ENCODE data around the gene CMSS1. TPM values are rescaled to one million over a fixed set of nuclear protein-coding genes. Genes with fewer than 3 reads are reported as not detected.

CMSS1 gene
- total RNA-seq, 1 donor from 2014 or later: 41.9 TPM

- DNase-seq (ENCODE audit: low spot score): no peak
These were observed 289.0 kb downstream of the CMSS1 start for GRCh38 chr3:100106531-100107141.

GRCh38 chr3:100107221-100107814 lies 289.7 kb downstream of the CMSS1 start:
- no peak for DNase-seq (ENCODE audit: low spot score)

DNA sequence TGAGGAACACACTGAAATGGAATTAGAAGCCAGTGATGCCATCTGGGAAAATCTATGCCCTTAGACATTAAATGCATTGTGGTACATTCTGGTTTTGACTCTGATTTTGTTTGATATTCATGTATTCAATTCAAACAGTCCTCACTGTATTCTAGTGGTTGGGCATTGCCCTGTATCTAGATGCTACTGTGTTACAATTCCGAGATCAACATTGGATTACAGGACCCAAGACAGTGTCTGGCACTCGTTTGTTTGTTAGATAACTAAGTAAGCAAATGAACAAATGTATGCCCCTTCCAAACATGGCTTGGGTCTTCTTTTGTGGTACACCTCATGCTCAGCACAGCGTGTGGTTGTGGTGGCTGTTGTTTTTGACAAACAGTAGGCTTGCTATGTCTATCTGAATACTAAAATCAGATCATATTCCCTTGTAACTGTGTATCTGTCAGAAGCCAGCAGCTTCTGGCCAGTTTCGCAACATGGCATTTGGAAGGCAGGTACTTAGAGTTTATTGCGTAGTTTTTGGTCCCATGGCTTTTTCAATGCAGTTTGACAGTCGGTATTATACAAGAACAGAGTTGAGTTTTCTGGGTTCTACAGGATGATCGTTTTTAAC lies 290.9 kb downstream of the CMSS1 start:
- no peak for DNase-seq (ENCODE audit: low spot score)

GRCh38 chr3:100110162-100110561 lies 292.5 kb downstream of the CMSS1 start:
- no peak for DNase-seq (ENCODE audit: low spot score)

- DNase-seq (ENCODE audit: low spot score): no peak
These were observed 294.1 kb downstream of the CMSS1 start for GRCh38 chr3:100111728-100112127.

- no peak for DNase-seq (ENCODE audit: low spot score)
These were observed 296.2 kb downstream of the CMSS1 start for GRCh38 chr3:100113723-100114412.

- DNase-seq (ENCODE audit: low spot score): no peak
These were observed 296.9 kb downstream of the CMSS1 start, which contains the start of gene FILIP1L for GRCh38 chr3:100114413-100115030. Gene FILIP1L, minus strand, starts transcription at chr3:100114501.

DNA sequence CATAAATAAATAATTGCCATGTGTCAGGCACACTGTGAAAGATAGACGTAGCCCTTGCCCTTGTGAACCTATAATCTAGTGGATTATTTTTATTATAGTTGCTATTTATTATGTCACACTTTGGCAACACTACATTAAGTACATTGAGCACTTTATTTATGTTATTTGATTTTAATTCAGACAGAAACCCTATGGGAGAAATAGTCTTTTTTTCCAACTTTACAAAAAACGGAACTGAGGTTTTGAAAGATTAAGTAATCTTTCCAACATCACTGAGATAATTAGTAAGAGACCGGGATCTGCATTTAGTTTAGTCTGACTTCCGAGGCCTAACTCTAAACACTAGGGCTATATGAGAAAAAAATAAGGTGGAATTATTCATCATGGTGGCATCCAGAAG lies 299.4 kb downstream of the CMSS1 start:
- DNase-seq (ENCODE audit: low spot score): no peak

DNA sequence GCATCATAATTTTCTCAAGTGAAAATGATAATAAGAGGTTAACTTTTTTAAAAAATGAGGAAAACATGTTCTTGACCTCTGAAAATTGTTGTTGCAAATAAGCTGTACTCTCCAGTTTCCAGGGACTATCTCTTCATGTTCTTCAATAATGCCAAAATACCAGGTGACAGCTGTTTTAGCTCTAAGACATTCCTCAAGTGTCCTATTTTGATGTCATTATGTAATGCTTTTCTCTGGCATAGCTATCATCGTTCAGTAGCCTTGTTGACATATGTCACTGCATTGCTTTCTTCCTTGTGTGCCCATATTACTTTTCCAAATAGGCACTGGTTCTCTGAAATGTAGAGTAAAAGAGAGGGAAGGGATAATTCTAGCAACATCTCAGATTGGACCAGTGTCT lies 302.4 kb downstream of the CMSS1 start:
- no peak for DNase-seq (ENCODE audit: low spot score)

- DNase-seq (ENCODE audit: low spot score): no peak
These were observed 303.0 kb downstream of the CMSS1 start for GRCh38 chr3:100120693-100121092.

GRCh38 chr3:100122321-100122720 lies 304.7 kb downstream of the CMSS1 start:
- DNase-seq (ENCODE audit: low spot score): no peak

GRCh38 chr3:100123112-100123511 lies 305.4 kb downstream of the CMSS1 start:
- DNase-seq (ENCODE audit: low spot score): no peak

DNA sequence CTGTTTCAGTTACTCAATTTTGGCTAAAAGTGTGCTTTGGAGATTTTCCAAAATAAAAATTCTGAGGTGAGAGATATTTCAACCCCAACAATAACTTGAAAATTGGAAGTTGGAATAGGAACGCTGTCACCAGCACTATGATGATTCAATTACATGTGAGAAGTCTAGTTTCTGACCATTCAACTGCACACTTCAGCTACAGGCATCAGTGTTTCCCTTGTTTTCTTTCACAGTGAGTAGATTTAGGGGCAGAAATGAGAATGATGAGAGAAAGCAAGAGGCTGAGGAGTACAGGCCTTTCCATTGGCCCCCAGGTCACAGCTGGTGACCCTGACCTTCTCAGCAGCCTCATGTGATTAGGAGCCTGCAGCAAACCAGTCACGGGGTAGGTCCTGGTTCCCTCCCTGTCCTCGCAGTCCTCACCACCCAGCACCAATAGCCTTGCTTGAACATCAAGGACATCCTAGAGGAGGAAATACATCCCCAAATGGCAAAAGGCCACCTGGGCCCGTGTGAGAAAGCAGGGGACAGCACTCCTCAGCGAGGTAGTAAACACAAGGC lies 306.6 kb downstream of the CMSS1 start:
- DNase-seq (ENCODE audit: low spot score): no peak

DNA sequence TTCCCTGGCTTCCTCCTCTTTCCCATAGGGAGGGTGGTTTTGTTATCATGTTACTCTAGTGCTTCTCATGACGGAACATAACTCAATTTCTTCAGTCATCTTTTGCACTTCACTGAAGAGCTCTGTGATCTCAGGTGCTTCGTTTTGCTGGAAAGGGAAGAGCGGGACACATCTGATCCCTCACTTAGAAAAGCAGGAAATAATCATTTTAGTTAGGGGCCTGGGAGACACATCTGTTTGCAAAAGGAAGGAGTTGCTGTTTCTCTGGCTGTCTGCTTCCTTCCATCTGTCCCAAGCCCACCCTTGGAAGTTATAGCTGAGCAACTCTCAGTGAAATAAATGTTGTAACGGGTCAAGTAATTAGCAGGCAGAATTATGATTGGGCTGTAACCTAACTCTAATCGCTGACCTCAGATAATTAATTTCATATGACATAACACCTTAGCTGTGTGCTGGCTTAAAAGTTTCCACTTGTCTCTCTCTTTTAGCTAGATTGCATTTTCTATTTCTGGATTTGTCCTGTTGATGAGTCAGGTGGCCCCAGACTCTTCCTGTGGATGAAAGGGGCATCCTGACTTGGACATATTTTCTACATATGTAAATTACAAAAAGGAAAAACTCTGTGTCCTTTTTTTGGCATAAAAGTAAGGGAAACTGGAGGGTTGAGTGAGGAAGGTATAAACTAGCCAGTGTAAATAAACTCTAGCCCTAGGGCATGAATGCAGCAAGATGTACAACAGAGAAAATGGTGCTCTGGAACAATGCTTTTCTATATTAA lies 307.7 kb downstream of the CMSS1 start:
- DNase-seq (ENCODE audit: low spot score): no peak

GRCh38 chr3:100127792-100128191 lies 310.1 kb downstream of the CMSS1 start:
- DNase-seq (ENCODE audit: low spot score): no peak

DNA sequence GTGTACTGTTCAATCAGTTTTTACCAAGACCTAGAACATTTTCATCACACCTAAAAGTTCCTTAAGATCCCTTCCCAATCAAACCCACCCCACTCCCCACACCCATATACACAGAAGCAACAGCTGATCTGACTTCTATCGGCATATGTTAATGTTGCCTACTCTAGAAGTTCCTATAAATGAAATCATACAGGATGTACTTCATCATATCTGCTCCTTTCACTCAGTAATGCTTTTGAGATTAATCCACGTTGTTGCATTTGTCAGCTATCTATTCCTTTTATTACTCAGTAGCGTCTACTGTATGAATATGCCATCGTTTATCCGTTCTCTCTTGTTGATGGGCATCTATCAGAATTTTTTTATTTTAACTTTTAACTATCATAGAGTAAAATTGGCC lies 310.9 kb downstream of the CMSS1 start:
- no peak for DNase-seq (ENCODE audit: low spot score)

- DNase-seq (ENCODE audit: low spot score): no peak
These were observed 312.3 kb downstream of the CMSS1 start for GRCh38 chr3:100129941-100130340.

GRCh38 chr3:100131241-100131640 lies 313.6 kb downstream of the CMSS1 start:
- no peak for DNase-seq (ENCODE audit: low spot score)

- no peak for DNase-seq (ENCODE audit: low spot score)
These were observed 319.3 kb downstream of the CMSS1 start for GRCh38 chr3:100136921-100137320.

DNA sequence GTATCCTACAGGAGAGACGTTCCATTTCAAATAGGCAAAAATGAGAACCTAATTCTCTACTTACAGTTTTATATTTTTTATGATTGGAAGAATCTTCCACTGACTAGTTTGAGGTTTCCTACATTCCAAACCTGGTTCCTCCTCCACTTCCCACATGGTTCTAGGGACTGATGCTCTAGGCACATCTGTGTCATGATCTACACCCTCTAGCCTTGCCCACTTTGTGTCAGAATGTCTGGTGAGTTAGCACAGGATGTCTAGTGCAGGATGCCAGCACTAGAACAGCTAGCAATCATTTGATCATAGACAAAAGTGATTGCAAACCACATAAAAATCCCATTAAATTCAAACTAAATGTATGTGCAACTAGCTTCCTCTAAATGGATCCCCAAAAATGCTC lies 323.3 kb downstream of the CMSS1 start:
- no peak for DNase-seq (ENCODE audit: low spot score)

GRCh38 chr3:100141586-100141985 lies 323.9 kb downstream of the CMSS1 start:
- DNase-seq (ENCODE audit: low spot score): no peak
